SK-N-SH (cell line): ENCODE data around the gene AP3S2. TPM values are rescaled to one million over a fixed set of nuclear protein-coding genes. Genes with fewer than 3 reads are reported as not detected.

Experiments used
- CTCF ChIA-PET: fragments of 300-600, 350-600 bp; formaldehyde crosslinking; extraction: SDS; loops from one replicate; lab custom pipeline; 2021; lab: Yijun Ruan, JAX
- POLR2A ChIA-PET: fragments of 350-600 bp; sonication (Branson Sonifier 250); formaldehyde crosslinking; extraction: SDS; loops from one replicate; lab custom pipeline; 2020; ENCODE audit warnings: antibody characterized with exemption, inconsistent platforms; lab: Yijun Ruan, JAX
- DNase-seq: peaks from one replicate; pipeline ENCODE4 v3.0.0; 2012
- H2AFZ ChIP-seq: fragments of 200-600 bp; sonication (generic); 2 replicates; pipeline ENCODE4 v1.8.1; 2016; ENCODE audit warnings: antibody characterized with exemption, mild to moderate bottlenecking, low read depth
- H3F3A ChIP-seq: fragments of 200-600 bp; sonication (generic); replicated peaks from 2 replicates; pipeline ENCODE3; 2016; ENCODE audit warnings: antibody characterized with exemption, mild to moderate bottlenecking; ENCODE audit not compliant: insufficient read depth
- H3K27ac ChIP-seq, 2 experiments: fragments of 200-500 bp in 1 of 2; fragments of 200-600 bp in 1 of 2; sonication (Bioruptor generic) in 1 of 2; sonication (generic), shearing (Covaris generic) in 1 of 2; 2 replicates each; pipeline versions ENCODE4 v1.5.1 to v1.6.1; 2014 to 2016; ENCODE audit warnings: low read depth in 2 of 2, inconsistent platforms in 1 of 2, low read length in 1 of 2, mild to moderate bottlenecking in 1 of 2, mixed read lengths in 1 of 2
- H3K27me3 ChIP-seq: fragments of 200-600 bp; sonication (generic), shearing (Covaris generic); 2 replicates; pipeline ENCODE4 v1.6.1; 2016; ENCODE audit warnings: mixed run types; ENCODE audit not compliant: insufficient read depth
- H3K36me3 ChIP-seq, 2 experiments: fragments of 200-500 bp in 1 of 2; fragments of 200-600 bp in 1 of 2; sonication (Bioruptor generic) in 1 of 2; sonication (generic) in 1 of 2; replicated peaks in 1 of 2; 2 replicates each; pipeline versions ENCODE3 to v1.5.1; 2014 to 2016; ENCODE audit warnings: low read length in 1 of 2, mild to moderate bottlenecking in 1 of 2; ENCODE audit not compliant: insufficient read depth in 2 of 2, control insufficient read depth in 1 of 2
- H3K4me1 ChIP-seq, 2 experiments: fragments of 200-500 bp in 1 of 2; fragments of 200-600 bp in 1 of 2; sonication (Bioruptor generic) in 1 of 2; sonication (generic), shearing (Covaris generic) in 1 of 2; 2 replicates each; pipeline versions ENCODE4 v1.5.1 to v1.6.1; 2014 to 2016; ENCODE audit warnings: low read depth in 1 of 2, low read length in 1 of 2, mixed run types in 1 of 2; ENCODE audit not compliant: insufficient read depth in 2 of 2, control insufficient read depth in 1 of 2
- H3K4me2 ChIP-seq: fragments of 200-600 bp; sonication (generic), shearing (Covaris generic); 2 replicates; pipeline ENCODE4 v1.6.1; 2017; ENCODE audit warnings: mixed run types
- H3K4me3 ChIP-seq, 2 experiments: fragments of 200-500 bp in 1 of 2; fragments of 200-600 bp in 1 of 2; sonication (Bioruptor generic) in 1 of 2; sonication (generic), shearing (Covaris generic) in 1 of 2; 2 replicates each; pipeline versions ENCODE4 v1.5.1 to v1.8.1; 2014 to 2016; ENCODE audit warnings: low read depth in 2 of 2, inconsistent platforms in 1 of 2, low read length in 1 of 2, mild to moderate bottlenecking in 1 of 2, mixed read lengths in 1 of 2, moderate library complexity in 1 of 2
- H3K79me2 ChIP-seq: fragments of 200-600 bp; sonication (generic); 2 replicates; pipeline ENCODE4 v1.8.1; 2017; ENCODE audit warnings: mild to moderate bottlenecking; ENCODE audit not compliant: insufficient read depth
- H3K9ac ChIP-seq: fragments of 200-600 bp; sonication (generic); 2 replicates; pipeline ENCODE4 v1.6.1; 2017; ENCODE audit warnings: mixed run types
- H3K9me2 ChIP-seq: fragments of 200-600 bp; sonication (generic); 2 replicates; pipeline ENCODE4 v1.6.1; 2017; ENCODE audit warnings: mixed run types
- H3K9me3 ChIP-seq: fragments of 200-600 bp; sonication (generic); 2 replicates; pipeline ENCODE4 v1.6.1; 2017; ENCODE audit warnings: mixed run types, mild to moderate bottlenecking, moderate library complexity
- H4K20me1 ChIP-seq: fragments of 200-600 bp; sonication (generic); 2 replicates; pipeline ENCODE4 v1.6.1; 2017; ENCODE audit warnings: mild to moderate bottlenecking, mixed run types; ENCODE audit not compliant: insufficient read depth
- EZH2phosphoT487 ChIP-seq: fragments of 200-600 bp; sonication (generic); IDR thresholded peaks from 2 replicates; pipeline ENCODE4 v1.6.1; 2017; ENCODE audit warnings: low read depth, mixed run types, mild to moderate bottlenecking, antibody characterized with exemption, moderate library complexity, borderline replicate concordance
- FOSL2 ChIP-seq: IDR thresholded peaks from 2 replicates; pipeline ENCODE4 v1.4.0; 2012; ENCODE audit warnings: low read depth, mild to moderate bottlenecking, moderate library complexity, borderline replicate concordance
- FOXM1 ChIP-seq: IDR thresholded peaks from 2 replicates; pipeline ENCODE4 v1.4.0; 2012; ENCODE audit warnings: low read depth, mild to moderate bottlenecking
- GABPA ChIP-seq: IDR thresholded peaks from 2 replicates; pipeline ENCODE4 v1.4.0; 2012; ENCODE audit warnings: low read depth, mild to moderate bottlenecking
- GATA2 ChIP-seq: sonication (generic); formaldehyde crosslinking; IDR thresholded peaks from 2 replicates; pipeline ENCODE4 v1.5.0; 2020; ENCODE audit warnings: mild to moderate bottlenecking, missing genetic modification reagents
- JUND ChIP-seq: IDR thresholded peaks from 2 replicates; pipeline ENCODE4 v1.4.0; 2012
- POLR2AphosphoS5 ChIP-seq: IDR thresholded peaks from 2 replicates; pipeline ENCODE4 v1.6.1; 2012; ENCODE audit warnings: low read depth, low read length
- SIN3A ChIP-seq: IDR thresholded peaks from 2 replicates; pipeline ENCODE4 v1.6.1; 2012; ENCODE audit warnings: low read depth, mild to moderate bottlenecking, low read length, moderate library complexity, borderline replicate concordance
- WGBS: methylation state at CpG from one replicate; pipeline ENCODE4 v1.1.6; 2017; ENCODE audit warnings: low lambda C conversion rate; 5-methylcytosine and 5-hydroxymethylcytosine counted together
- polyA plus RNA-seq, 3 experiments: library from polyadenylated mRNA; depleted of rRNA; stranded (reverse); fragments of >200 nt; gene quantifications; 2 replicates each; pipeline ENCODE4 v1.2.3, GENCODE V29; 2012
- TF ChIP-seq, protein P1 (sequence below): fragments of 150-350 bp; IDR thresholded peaks from 2 replicates; pipeline ENCODE4 v1.6.1; 2016; ENCODE audit warnings: mild to moderate bottlenecking, low read depth, low read length

AP3S2 gene
- polyA plus RNA-seq, 1 of the 3 experiments (the other 2 are of a cell fraction) = 11.9 TPM

DNA sequence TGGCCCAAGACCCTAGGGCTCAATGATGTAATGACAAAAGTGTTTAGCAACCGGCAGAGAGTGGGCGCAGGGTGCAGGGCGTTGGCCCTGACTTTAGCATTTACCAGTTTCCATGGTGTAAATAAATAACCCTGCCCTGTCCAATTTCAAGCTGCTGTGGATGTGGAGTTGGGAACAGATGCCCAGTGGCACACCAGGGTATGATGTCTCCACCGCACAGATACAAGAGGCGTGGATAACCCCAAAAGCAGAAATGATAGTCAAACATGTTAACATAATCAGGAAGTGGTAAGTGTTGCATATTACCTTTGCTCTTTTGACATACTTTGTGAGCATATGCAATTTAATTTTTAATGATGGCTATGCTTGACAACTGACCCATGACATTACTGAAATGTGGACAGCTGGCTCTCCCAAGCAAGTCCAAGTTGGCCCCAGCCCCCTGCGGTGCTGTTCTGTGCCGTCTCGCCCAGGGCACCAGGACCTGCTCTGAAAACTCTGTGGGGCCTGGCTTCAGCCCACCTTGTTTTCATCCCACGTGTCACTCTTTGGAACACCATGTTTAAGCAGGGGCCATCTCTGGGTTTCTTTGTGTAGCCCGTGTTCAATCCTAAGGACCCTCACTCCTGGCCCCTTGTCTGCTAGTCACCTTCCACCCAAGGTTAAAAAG is 68.4 kb downstream of the AP3S2 start:
- H3K79me2 ChIP-seq = no peaks in the 10 kb centered on the region
- H3K4me1 ChIP-seq = peaks cover 8 to 14% of the 10 kb centered on the region in 2 experiments; a peak in 3 of 4 replicates
- no peak for TF ChIP-seq GABPA
- no peak for TF ChIP-seq GATA2
- DNase-seq = no peak
- H3K9me3 ChIP-seq = no peaks in the 10 kb centered on the region
- H3K27ac ChIP-seq = no peak overlapping the region
- no peaks in the 10 kb centered on the region for H3K27me3 ChIP-seq
- no peaks in the 10 kb centered on the region for H3K36me3 ChIP-seq
- CTCF ChIA-PET = no interaction called here
- POLR2A ChIA-PET = interaction anchor here (0.6 kb wide), 1 partner anchor 11 kb away, joined by 3 read pairs; the partner anchor contains the start of gene ANPEP
- H3F3A ChIP-seq = peaks cover 6% of the 10 kb centered on the region
- H3K9me2 ChIP-seq = no peaks in the 10 kb centered on the region
- H4K20me1 ChIP-seq = no peaks in the 10 kb centered on the region
- H3K9ac ChIP-seq = no peak overlapping the region
- WGBS = 85% methylated on average over 7 of the region's 10 CpGs
- H3K4me3 ChIP-seq = no peak overlapping the region
- H2AFZ ChIP-seq = no peak overlapping the region
- H3K4me2 ChIP-seq = no peak overlapping the region

DNA sequence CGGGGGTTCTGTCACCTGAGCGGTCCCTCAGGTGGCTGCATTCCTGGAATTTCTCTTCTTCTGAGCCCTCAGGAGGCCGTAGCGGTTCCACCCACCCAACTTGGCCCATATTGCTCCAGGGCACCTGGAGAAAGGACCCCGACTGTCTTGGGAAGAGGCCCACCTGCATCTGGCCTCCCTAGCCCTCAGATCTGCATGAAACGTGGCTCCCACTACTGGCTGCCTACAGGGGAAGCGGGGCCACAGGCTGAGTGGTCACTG is 69.3 kb downstream of the AP3S2 start:
- no peak for DNase-seq
- H4K20me1 ChIP-seq = no peaks in the 10 kb centered on the region
- ChIA-PET POLR2A (no interaction called here), CTCF (no interaction called here)
- TF ChIP-seq FOXM1 = no peak
- no peak for TF ChIP-seq JUND
- TF ChIP-seq POLR2AphosphoS5 = no peak
- no peak for TF ChIP-seq EZH2phosphoT487
- H3K4me3 ChIP-seq = no peak overlapping the region
- no peaks in the 10 kb centered on the region for H3K9me2 ChIP-seq
- H3K36me3 ChIP-seq = no peaks in the 10 kb centered on the region
- H3K9me3 ChIP-seq = no peaks in the 10 kb centered on the region
- no peaks in the 10 kb centered on the region for H3K79me2 ChIP-seq
- H3F3A ChIP-seq = peaks cover 6% of the 10 kb centered on the region
- no peaks in the 10 kb centered on the region for H3K27me3 ChIP-seq
- no peak overlapping the region for H2AFZ ChIP-seq
- peaks cover 8 to 14% of the 10 kb centered on the region in 2 experiments; a peak in 3 of 4 replicates for H3K4me1 ChIP-seq
- no peak overlapping the region for H3K27ac ChIP-seq
- 100% methylated on average over 3 of the region's 7 CpGs for WGBS
- no peak overlapping the region for H3K9ac ChIP-seq
- H3K4me2 ChIP-seq = no peak overlapping the region

DNA sequence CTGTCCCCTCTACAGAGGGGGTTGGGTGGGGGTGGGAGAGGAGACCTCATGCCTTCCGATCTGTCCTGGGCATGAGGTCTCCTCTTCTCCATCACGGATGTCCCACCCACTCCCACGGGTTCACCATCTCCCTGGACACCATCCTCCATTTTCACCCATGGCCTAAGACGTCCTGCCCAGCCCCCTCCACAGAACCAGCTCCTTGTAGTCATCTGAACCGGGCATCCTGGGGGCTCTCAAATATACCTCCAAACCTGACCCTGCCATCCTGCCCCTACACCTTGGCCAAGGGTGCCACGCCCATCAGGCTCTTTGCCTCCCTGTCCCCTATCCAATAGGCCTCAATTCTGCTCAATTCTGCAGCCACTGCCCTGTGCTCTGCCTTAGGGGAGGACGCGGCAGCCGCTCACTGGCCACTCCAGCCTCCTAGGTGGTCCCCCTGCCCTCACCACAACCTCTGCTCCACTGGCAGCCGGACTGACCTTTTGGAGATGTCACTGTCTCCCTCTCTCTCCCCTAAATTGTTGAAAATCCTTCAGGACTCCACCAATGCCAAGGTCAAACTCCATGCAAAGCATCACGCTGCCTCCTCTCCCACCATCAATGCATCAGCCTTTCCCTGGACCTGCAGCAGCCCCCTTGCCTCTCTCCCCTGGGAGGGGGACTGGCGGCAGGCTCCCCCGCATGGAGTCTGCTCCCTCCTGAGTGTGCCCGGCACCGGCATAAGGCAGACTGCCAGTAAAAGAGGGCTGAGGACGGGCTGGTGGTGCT is 69.8 kb downstream of the AP3S2 start:
- 88% methylated on average over 10 of the region's 16 CpGs for WGBS
- TF ChIP-seq FOSL2 = no peak
- TF ChIP-seq, protein P1, sequence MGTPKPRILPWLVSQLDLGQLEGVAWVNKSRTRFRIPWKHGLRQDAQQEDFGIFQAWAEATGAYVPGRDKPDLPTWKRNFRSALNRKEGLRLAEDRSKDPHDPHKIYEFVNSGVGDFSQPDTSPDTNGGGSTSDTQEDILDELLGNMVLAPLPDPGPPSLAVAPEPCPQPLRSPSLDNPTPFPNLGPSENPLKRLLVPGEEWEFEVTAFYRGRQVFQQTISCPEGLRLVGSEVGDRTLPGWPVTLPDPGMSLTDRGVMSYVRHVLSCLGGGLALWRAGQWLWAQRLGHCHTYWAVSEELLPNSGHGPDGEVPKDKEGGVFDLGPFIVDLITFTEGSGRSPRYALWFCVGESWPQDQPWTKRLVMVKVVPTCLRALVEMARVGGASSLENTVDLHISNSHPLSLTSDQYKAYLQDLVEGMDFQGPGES = no peak
- TF ChIP-seq SIN3A = no peak
- CTCF ChIA-PET = interaction anchor here (1.0 to 1.2 kb wide), 2 partner anchors 23 to 51 kb away, joined by 3 to 4 read pairs; no protein-coding TSS in a partner anchor
- peaks cover 8 to 14% of the 10 kb centered on the region in 2 experiments; a peak in 3 of 4 replicates for H3K4me1 ChIP-seq
- H3K9me2 ChIP-seq = no peaks in the 10 kb centered on the region
- H3K9me3 ChIP-seq = no peaks in the 10 kb centered on the region
- DNase-seq = peak; percentile 18
- no peak overlapping the region for H3K9ac ChIP-seq
- peaks cover 6% of the 10 kb centered on the region for H3F3A ChIP-seq
- peak overlapping the region in 1 of 2 experiments; percentile 58; a peak in 1 of 4 replicates for H3K27ac ChIP-seq
- H3K79me2 ChIP-seq = no peaks in the 10 kb centered on the region
- H3K4me2 ChIP-seq = peak overlapping the region; percentile 62; the same call in 1 of the 2 replicates
- H3K36me3 ChIP-seq = no peaks in the 10 kb centered on the region
- no peak overlapping the region for H3K4me3 ChIP-seq
- no peak overlapping the region for H2AFZ ChIP-seq
- POLR2A ChIA-PET = no interaction called here
- H4K20me1 ChIP-seq = no peaks in the 10 kb centered on the region
- H3K27me3 ChIP-seq = no peaks in the 10 kb centered on the region
